Keratinocyte (primary cell): ENCODE measurements around the gene CACNA1C. TPM values are rescaled to one million over a fixed set of nuclear protein-coding genes. Genes with fewer than 3 reads are reported as not detected.

Source experiments
- DNase-seq: peaks from one replicate; pipeline ENCODE4 v3.0.0-alpha.2; 2011; ENCODE audit warnings: low read depth, missing footprints, low spot score
- FAIRE-seq: peaks from 2 replicates; lab custom pipeline; 2011; peaks lifted over from hg19 to GRCh38; lab: Jason Lieb, UNC
- H2AFZ ChIP-seq: 2 replicates; pipeline ENCODE4 v1.6.0; 2012; ENCODE audit warnings: low read length, control low read depth, inconsistent platforms; ENCODE audit not compliant: control insufficient read depth
- H3K27ac ChIP-seq: 2 replicates; pipeline ENCODE4 v1.5.1; 2011; ENCODE audit warnings: low read length; ENCODE audit not compliant: control insufficient read depth, insufficient read depth
- H3K27me3 ChIP-seq: 3 replicates; pipeline ENCODE4 v1.6.0; 2011; ENCODE audit warnings: low read length; ENCODE audit not compliant: control insufficient read depth, insufficient read depth; ENCODE audit errors: extremely low read depth
- H3K36me3 ChIP-seq, 2 experiments: 2 replicates in 1 of 2; 3 replicates in 1 of 2; pipeline ENCODE4 v1.5.1; 2011; ENCODE audit warnings: low read length in 2 of 2, mild to moderate bottlenecking in 1 of 2; ENCODE audit not compliant: control insufficient read depth in 2 of 2, insufficient read depth in 2 of 2; ENCODE audit errors: extremely low read depth in 1 of 2
- H3K4me1 ChIP-seq: 3 replicates; pipeline ENCODE4 v1.5.1; 2011; ENCODE audit warnings: low read length; ENCODE audit not compliant: control insufficient read depth, insufficient read depth; ENCODE audit errors: extremely low read depth
- H3K4me2 ChIP-seq: 3 replicates; pipeline ENCODE4 v1.6.0; 2011; ENCODE audit warnings: low read depth, low read length; ENCODE audit not compliant: control insufficient read depth, insufficient read depth; ENCODE audit errors: extremely low read depth
- H3K4me3 ChIP-seq, 3 experiments: fragments of 200-600 bp in 1 of 3; sonication (generic) in 1 of 3; 2 replicates in 2 of 3; 3 replicates in 1 of 3; pipeline ENCODE4 v1.5.1; 2011 to 2016; ENCODE audit warnings: low read length in 3 of 3, mild to moderate bottlenecking in 3 of 3, control low read depth in 2 of 3, inconsistent platforms in 1 of 3, low read depth in 1 of 3, mixed read lengths in 1 of 3, mixed run types in 1 of 3, moderate library complexity in 1 of 3; ENCODE audit not compliant: control insufficient read depth in 2 of 3, insufficient read depth in 2 of 3; ENCODE audit errors: extremely low read depth in 1 of 3
- H3K79me2 ChIP-seq: 2 replicates; pipeline ENCODE4 v1.6.0; 2012; ENCODE audit warnings: low read length; ENCODE audit not compliant: control insufficient read depth, insufficient read depth
- H3K9ac ChIP-seq: 3 replicates; pipeline ENCODE4 v1.6.0; 2011; ENCODE audit warnings: low read length; ENCODE audit not compliant: control insufficient read depth, insufficient read depth; ENCODE audit errors: extremely low read depth
- H3K9me1 ChIP-seq: 3 replicates; pipeline ENCODE4 v1.6.0; 2011; ENCODE audit warnings: low read length; ENCODE audit not compliant: control insufficient read depth, insufficient read depth; ENCODE audit errors: extremely low read depth
- H3K9me3 ChIP-seq: 2 replicates; pipeline ENCODE4 v1.5.1; 2012; ENCODE audit warnings: low read depth, low read length; ENCODE audit not compliant: control insufficient read depth
- H4K20me1 ChIP-seq: 3 replicates; pipeline ENCODE4 v1.6.0; 2011; ENCODE audit warnings: low read length; ENCODE audit not compliant: control insufficient read depth, insufficient read depth; ENCODE audit errors: extremely low read depth
- EZH2 ChIP-seq: IDR thresholded peaks from one replicate; pipeline ENCODE4 v1.6.1; 2012; ENCODE audit warnings: inconsistent platforms, mild to moderate bottlenecking, low read length, moderate library complexity
- dilution Hi-C: fragments of 300-500 bp; cut with MboI; formaldehyde crosslinking; loops from one replicate; pipeline ENCODE4 v1.7.0; 2020; ENCODE audit warnings: low sequenced_read_pairs; ENCODE audit not compliant: extremely low pct_ligation_motif_present
- polyA plus RNA-seq, 5 experiments: library from polyadenylated mRNA; depleted of rRNA in 3 of 5; stranded (reverse) in 3 of 5; stranded (forward) in 1 of 5; unstranded in 1 of 5; fragments of >200 nt; gene quantifications; 1 replicate in 1 of 5; 2 replicates in 3 of 5; 3 replicates in 1 of 5; pipeline versions ENCODE4 v1.2.1 to v1.2.3, GENCODE V29; 2011 to 2012; ENCODE audit warnings: missing spikeins in 2 of 5, low read depth in 1 of 5, low replicate concordance in 1 of 5
- TF ChIP-seq, protein P1 (sequence below), 3 experiments: IDR thresholded peaks in 1 of 3; conservative IDR thresholded peaks in 1 of 3; optimal IDR thresholded peaks in 1 of 3; 2 replicates in 2 of 3; 3 replicates in 1 of 3; pipeline versions ENCODE3 to v1.5.1; 2011; ENCODE audit warnings: low read length in 3 of 3, mild to moderate bottlenecking in 3 of 3, moderate library complexity in 2 of 3, control low read depth in 1 of 3, inconsistent platforms in 1 of 3; ENCODE audit not compliant: insufficient read depth in 2 of 3; ENCODE audit errors: extremely low read depth in 1 of 3

CACNA1C gene
- polyA plus RNA-seq, 1 donor (not counting 4 experiments of a cell fraction or from before 2014, with no cell fraction given) = not detected

DNA sequence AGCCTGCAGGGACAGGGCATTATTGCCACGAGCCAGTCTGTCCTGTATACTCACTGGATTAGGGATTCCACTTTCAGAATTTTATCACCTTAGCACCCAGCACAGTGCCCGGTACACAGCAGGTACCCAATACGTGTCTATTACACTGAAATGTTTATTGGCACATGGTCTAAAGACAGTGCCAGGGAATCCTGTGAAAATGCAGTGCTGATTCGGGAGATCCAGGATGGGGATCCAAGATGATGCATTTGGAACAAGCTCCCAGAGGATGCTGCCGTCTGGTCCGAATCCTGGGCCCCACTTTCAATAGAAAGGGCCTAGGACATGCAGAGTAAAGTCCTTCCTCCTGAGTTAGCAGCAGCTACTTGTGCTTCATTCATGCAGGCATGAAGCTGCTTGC, 230.7 kb downstream of the CACNA1C start:
- Histone ChIP-seq H3K4me2 (no peak overlapping the region), H3K4me1 (no peaks in the 10 kb centered on the region), H3K36me3 (no peaks in the 10 kb centered on the region), H2AFZ (no peak overlapping the region), H3K27ac (no peak overlapping the region), H3K79me2 (no peaks in the 10 kb centered on the region), H3K27me3 (peaks cover 15% of the 10 kb centered on the region), H3K9me1 (no peaks in the 10 kb centered on the region), H3K9ac (no peak overlapping the region), H4K20me1 (no peaks in the 10 kb centered on the region), H3K9me3 (no peaks in the 10 kb centered on the region), H3K4me3 (no peak overlapping the region)
- dilution Hi-C loops = loop anchor here (25.0 kb wide), 1 partner anchor 246 kb away; no protein-coding TSS in a partner anchor
- TF ChIP-seq EZH2 = no peak
- TF ChIP-seq, protein P1, sequence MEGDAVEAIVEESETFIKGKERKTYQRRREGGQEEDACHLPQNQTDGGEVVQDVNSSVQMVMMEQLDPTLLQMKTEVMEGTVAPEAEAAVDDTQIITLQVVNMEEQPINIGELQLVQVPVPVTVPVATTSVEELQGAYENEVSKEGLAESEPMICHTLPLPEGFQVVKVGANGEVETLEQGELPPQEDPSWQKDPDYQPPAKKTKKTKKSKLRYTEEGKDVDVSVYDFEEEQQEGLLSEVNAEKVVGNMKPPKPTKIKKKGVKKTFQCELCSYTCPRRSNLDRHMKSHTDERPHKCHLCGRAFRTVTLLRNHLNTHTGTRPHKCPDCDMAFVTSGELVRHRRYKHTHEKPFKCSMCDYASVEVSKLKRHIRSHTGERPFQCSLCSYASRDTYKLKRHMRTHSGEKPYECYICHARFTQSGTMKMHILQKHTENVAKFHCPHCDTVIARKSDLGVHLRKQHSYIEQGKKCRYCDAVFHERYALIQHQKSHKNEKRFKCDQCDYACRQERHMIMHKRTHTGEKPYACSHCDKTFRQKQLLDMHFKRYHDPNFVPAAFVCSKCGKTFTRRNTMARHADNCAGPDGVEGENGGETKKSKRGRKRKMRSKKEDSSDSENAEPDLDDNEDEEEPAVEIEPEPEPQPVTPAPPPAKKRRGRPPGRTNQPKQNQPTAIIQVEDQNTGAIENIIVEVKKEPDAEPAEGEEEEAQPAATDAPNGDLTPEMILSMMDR (optimal IDR thresholded peaks at IDR 0.05 in 1 of 3, IDR thresholded peaks at IDR 0.05 in 1 of 3, conservative IDR thresholded peaks at IDR 0.05 in 1 of 3; ENCODE audit: extremely low read depth in 1 of 3, insufficient read depth in 2 of 3, low read length in 3 of 3) = no peak
- DNase-seq (no peak), FAIRE-seq (no peak)

DNA sequence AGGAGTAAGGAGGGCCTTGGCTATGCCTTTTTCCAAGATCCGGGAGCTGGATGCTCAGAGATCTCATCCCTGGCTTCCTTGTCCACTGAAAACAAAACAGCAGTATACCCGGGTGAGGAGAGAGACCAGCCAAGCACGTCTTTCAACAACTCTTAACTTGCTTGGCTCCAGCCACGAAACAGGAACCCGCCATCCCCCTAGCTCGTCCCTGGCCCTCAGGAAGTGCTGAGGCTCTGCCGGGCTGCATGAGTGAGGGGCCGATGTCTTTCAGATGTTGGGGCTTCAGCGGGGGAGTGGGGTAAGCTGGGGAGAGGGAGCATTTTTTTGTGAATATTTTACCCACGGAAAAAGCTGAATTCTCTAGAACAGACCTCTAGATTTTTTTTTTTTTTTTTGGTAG, 231.1 kb downstream of the CACNA1C start:
- no peaks in the 10 kb centered on the region for H3K9me3 ChIP-seq
- peaks cover 19% of the 10 kb centered on the region for H3K27me3 ChIP-seq
- H3K9me1 ChIP-seq = no peaks in the 10 kb centered on the region
- H4K20me1 ChIP-seq = no peaks in the 10 kb centered on the region
- H3K36me3 ChIP-seq = no peaks in the 10 kb centered on the region
- no peak overlapping the region for H3K9ac ChIP-seq
- dilution Hi-C loops = loop anchor here (25.0 kb wide), 1 partner anchor 247 kb away; no protein-coding TSS in a partner anchor
- H3K79me2 ChIP-seq = no peaks in the 10 kb centered on the region
- no peak overlapping the region for H2AFZ ChIP-seq
- no peaks in the 10 kb centered on the region for H3K4me1 ChIP-seq
- H3K4me3 ChIP-seq = no peak overlapping the region
- no peak overlapping the region for H3K27ac ChIP-seq
- H3K4me2 ChIP-seq = no peak overlapping the region
- FAIRE-seq (no peak), DNase-seq (no peak)
- TF ChIP-seq, protein P1 (optimal IDR thresholded peaks at IDR 0.05 in 1 of 3, IDR thresholded peaks at IDR 0.05 in 1 of 3, conservative IDR thresholded peaks at IDR 0.05 in 1 of 3; ENCODE audit: extremely low read depth in 1 of 3, insufficient read depth in 2 of 3, low read length in 3 of 3) = no peak
- no peak for TF ChIP-seq EZH2
